ENCODE data around the gene TBC1D9B.

Gene TBC1D9B

GRCh38 chr5:179832039-179832745 lies 75.5 kb downstream of the TBC1D9B start:
- H3K9ac ChIP-seq (ENCODE audit: low read length): no peak overlapping the region
- peaks cover 33% of the 10 kb centered on the region for H3K4me1 ChIP-seq (ENCODE audit: control insufficient read depth, insufficient read depth, low read depth, low read length)
- H3K4me2 ChIP-seq (ENCODE audit: low read length, poor library complexity, severe bottlenecking): no peak overlapping the region
- H2BK15ac ChIP-seq (ENCODE audit: low read depth, poor library complexity, severe bottlenecking): no peak overlapping the region
- DNase-seq: no peak
- no peak overlapping the region for H2BK5ac ChIP-seq (ENCODE audit: low read depth, low read length, poor library complexity, severe bottlenecking)
- no peaks in the 10 kb centered on the region for H3K9me3 ChIP-seq (ENCODE audit: control insufficient read depth, low read length)
- no peak overlapping the region for H2AK5ac ChIP-seq (ENCODE audit: low read length, severe bottlenecking)
- no peak overlapping the region for H3K14ac ChIP-seq (ENCODE audit: low read length in 2 of 2)
- peaks cover 16% of the 10 kb centered on the region for H3K79me1 ChIP-seq (replicated peaks; ENCODE audit: low read length, poor library complexity, severe bottlenecking)
- H2BK120ac ChIP-seq (ENCODE audit: low read depth, low read length): no peak overlapping the region
- peak overlapping the region in 1 of 2 experiments; percentile 6 for H3K18ac ChIP-seq (ENCODE audit: low read depth in 1 of 2, low read length in 2 of 2)
- H2AFZ ChIP-seq (ENCODE audit: low read depth, low read length): no peak overlapping the region
- no peak overlapping the region for H3K23ac ChIP-seq (ENCODE audit: low read length in 2 of 2)
- H3K4me3 ChIP-seq (ENCODE audit: insufficient read depth in 1 of 2, low read depth in 1 of 2, low read length in 2 of 2): no peak overlapping the region
- peak overlapping the region; percentile 31 for H3K27ac ChIP-seq (ENCODE audit: low read length, poor library complexity, severe bottlenecking)
- H2BK12ac ChIP-seq (ENCODE audit: low read length in 2 of 2): no peak overlapping the region
- H4K8ac ChIP-seq (ENCODE audit: low read length): no peak overlapping the region
- H3K36me3 ChIP-seq (ENCODE audit: control insufficient read depth in 1 of 2, insufficient read depth in 2 of 2, low read depth in 1 of 2, low read length in 2 of 2): peaks cover 69 to 89% of the 10 kb centered on the region in 2 experiments
- WGBS: 97% methylated on average over 20 of the region's 20 CpGs
- H3K27me3 ChIP-seq (ENCODE audit: control insufficient read depth in 1 of 2, insufficient read depth in 1 of 2, low read length in 2 of 2): no peaks in the 10 kb centered on the region
- H4K91ac ChIP-seq (ENCODE audit: low read length): no peak overlapping the region
- no peak overlapping the region for H3K4ac ChIP-seq (ENCODE audit: low read depth in 1 of 2, low read length in 2 of 2)

- 98% methylated on average over 6 of the region's 7 CpGs for WGBS
These were observed 76.8 kb downstream of the TBC1D9B start for GRCh38 chr5:179830818-179831468.

GRCh38 chr5:179829732-179830435 lies 77.8 kb downstream of the TBC1D9B start:
- no peak for DNase-seq
- Histone ChIP-seq H3K18ac (ENCODE audit: low read depth in 1 of 2, low read length in 2 of 2) (no peak overlapping the region), H2BK15ac (ENCODE audit: low read depth, poor library complexity, severe bottlenecking) (no peak overlapping the region), H3K23ac (ENCODE audit: low read length in 2 of 2) (no peak overlapping the region), H3K14ac (ENCODE audit: low read length in 2 of 2) (no peak overlapping the region), H2AK5ac (ENCODE audit: low read length, severe bottlenecking) (no peak overlapping the region), H3K27me3 (ENCODE audit: control insufficient read depth in 1 of 2, insufficient read depth in 1 of 2, low read length in 2 of 2) (no peaks in the 10 kb centered on the region), H3K4ac (ENCODE audit: low read depth in 1 of 2, low read length in 2 of 2) (no peak overlapping the region), H2BK120ac (ENCODE audit: low read depth, low read length) (no peak overlapping the region), H3K4me1 (ENCODE audit: control insufficient read depth, insufficient read depth, low read depth, low read length) (peaks cover 34% of the 10 kb centered on the region), H2BK12ac (ENCODE audit: low read length in 2 of 2) (no peak overlapping the region), H3K9me3 (ENCODE audit: control insufficient read depth, low read length) (no peaks in the 10 kb centered on the region), H4K8ac (ENCODE audit: low read length) (no peak overlapping the region), H3K4me2 (ENCODE audit: low read length, poor library complexity, severe bottlenecking) (no peak overlapping the region), H3K4me3 (ENCODE audit: insufficient read depth in 1 of 2, low read depth in 1 of 2, low read length in 2 of 2) (no peak overlapping the region), H3K36me3 (ENCODE audit: control insufficient read depth in 1 of 2, insufficient read depth in 2 of 2, low read depth in 1 of 2, low read length in 2 of 2) (peaks cover 80 to 93% of the 10 kb centered on the region in 2 experiments), H3K27ac (ENCODE audit: low read length, poor library complexity, severe bottlenecking) (no peak overlapping the region), H2AFZ (ENCODE audit: low read depth, low read length) (no peak overlapping the region), H3K79me1 (replicated peaks; ENCODE audit: low read length, poor library complexity, severe bottlenecking) (peaks cover 18% of the 10 kb centered on the region), H2BK5ac (ENCODE audit: low read depth, low read length, poor library complexity, severe bottlenecking) (no peak overlapping the region), H4K91ac (ENCODE audit: low read length) (no peak overlapping the region), H3K9ac (ENCODE audit: low read length) (no peak overlapping the region)
- WGBS: 93% methylated on average over 7 of the region's 7 CpGs

More at GRCh38 chr5:179830818-179831468, 76.8 kb downstream of the TBC1D9B start:
- no peak overlapping the region for H2AK5ac ChIP-seq (ENCODE audit: low read length, severe bottlenecking)
- H4K91ac ChIP-seq (ENCODE audit: low read length): no peak overlapping the region
- no peak overlapping the region for H3K9ac ChIP-seq (ENCODE audit: low read length)
- H3K14ac ChIP-seq (ENCODE audit: low read length in 2 of 2): no peak overlapping the region
- no peak overlapping the region for H3K27ac ChIP-seq (ENCODE audit: low read length, poor library complexity, severe bottlenecking)
- peaks cover 16% of the 10 kb centered on the region for H3K79me1 ChIP-seq (replicated peaks; ENCODE audit: low read length, poor library complexity, severe bottlenecking)
- no peak overlapping the region for H2BK15ac ChIP-seq (ENCODE audit: low read depth, poor library complexity, severe bottlenecking)
- H2BK120ac ChIP-seq (ENCODE audit: low read depth, low read length): no peak overlapping the region
- H2AFZ ChIP-seq (ENCODE audit: low read depth, low read length): no peak overlapping the region
- H3K27me3 ChIP-seq (ENCODE audit: control insufficient read depth in 1 of 2, insufficient read depth in 1 of 2, low read length in 2 of 2): no peaks in the 10 kb centered on the region
- no peak overlapping the region for H2BK5ac ChIP-seq (ENCODE audit: low read depth, low read length, poor library complexity, severe bottlenecking)
- no peak overlapping the region for H3K4ac ChIP-seq (ENCODE audit: low read depth in 1 of 2, low read length in 2 of 2)
- no peak overlapping the region for H3K18ac ChIP-seq (ENCODE audit: low read depth in 1 of 2, low read length in 2 of 2)
- peaks cover 27% of the 10 kb centered on the region for H3K4me1 ChIP-seq (ENCODE audit: control insufficient read depth, insufficient read depth, low read depth, low read length)
- H3K9me3 ChIP-seq (ENCODE audit: control insufficient read depth, low read length): no peaks in the 10 kb centered on the region
- H3K36me3 ChIP-seq (ENCODE audit: control insufficient read depth in 1 of 2, insufficient read depth in 2 of 2, low read depth in 1 of 2, low read length in 2 of 2): peaks cover 70 to 89% of the 10 kb centered on the region in 2 experiments
- no peak overlapping the region for H2BK12ac ChIP-seq (ENCODE audit: low read length in 2 of 2)
- no peak for DNase-seq
- H3K4me3 ChIP-seq (ENCODE audit: insufficient read depth in 1 of 2, low read depth in 1 of 2, low read length in 2 of 2): no peak overlapping the region
- no peak overlapping the region for H3K4me2 ChIP-seq (ENCODE audit: low read length, poor library complexity, severe bottlenecking)
- no peak overlapping the region for H3K23ac ChIP-seq (ENCODE audit: low read length in 2 of 2)
- H4K8ac ChIP-seq (ENCODE audit: low read length): no peak overlapping the region
